ENCODE results near the gene HSPA12A. TPM values are rescaled to one million over a fixed set of nuclear protein-coding genes. Genes with fewer than 3 reads are reported as not detected.

The HSPA12A gene
- total RNA-seq, 2 experiments from 2014 or later, result 0.49 TPM; not detected in 1

DNA sequence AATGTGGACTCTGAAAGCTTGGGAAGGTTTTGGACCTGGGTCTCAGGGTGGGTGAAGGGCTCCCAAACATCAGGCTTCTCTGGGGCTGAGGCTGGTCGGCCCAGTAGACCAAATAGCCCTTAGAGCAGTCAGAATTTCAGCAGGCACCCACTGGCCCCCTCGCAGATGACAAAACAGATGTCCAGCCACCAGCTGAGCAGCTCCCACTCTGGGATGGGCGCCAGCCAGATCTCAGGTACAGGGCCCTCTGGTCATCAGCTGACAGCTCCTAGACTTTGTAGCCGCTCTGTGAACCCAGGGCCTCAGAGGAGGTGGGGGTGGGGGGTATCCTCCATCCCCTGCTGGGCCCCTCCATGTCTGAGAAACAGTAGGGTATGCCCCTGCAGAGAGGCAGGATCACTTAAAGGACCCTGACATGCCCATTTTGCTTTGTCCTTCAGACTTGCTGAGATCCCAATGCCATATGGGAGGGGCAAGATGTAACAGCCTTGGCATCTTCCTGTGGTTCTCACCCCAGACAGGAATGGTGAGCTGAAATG, 26.5 kb downstream of the HSPA12A start:
- Histone ChIP-seq H3K27me3 (ENCODE audit: control insufficient read depth in 1 of 2, insufficient read depth in 2 of 2, low read length in 2 of 2) (peaks cover 36 to 56% of the 10 kb centered on the region in 2 experiments), H3K4me3 (ENCODE audit: low read length) (no peak overlapping the region), H3K36me3 (ENCODE audit: insufficient read depth, low read length) (no peaks in the 10 kb centered on the region), H3K27ac (ENCODE audit: low read depth in 1 of 2, low read length in 2 of 2) (no peak overlapping the region), H3K4me1 (ENCODE audit: insufficient read depth, low read length) (no peaks in the 10 kb centered on the region), H3K9me3 (ENCODE audit: control insufficient read depth in 1 of 2, insufficient read depth in 1 of 2, low read length in 2 of 2) (peaks cover 0 to 4% of the 10 kb centered on the region in 2 experiments)
- Mint-ChIP-seq H3K27ac (no peak overlapping the region), H3K27me3 (peaks cover 88% of the 10 kb centered on the region), H3K4me1 (ENCODE audit: low read depth) (peaks cover 5% of the 10 kb centered on the region), H3K4me3 (no peak overlapping the region), H3K36me3 (ENCODE audit: low read depth) (no peaks in the 10 kb centered on the region), H3K9me3 (no peaks in the 10 kb centered on the region)
- ChIA-PET POLR2A (no interaction called here), CTCF (no interaction called here)
- ATAC-seq (ENCODE audit: poor library complexity) (no peak), DNase-seq (no peak)
- intact Hi-C loops (cut with DNase I, micrococcal nuclease), result no loop called here
- TF ChIP-seq, protein P1, sequence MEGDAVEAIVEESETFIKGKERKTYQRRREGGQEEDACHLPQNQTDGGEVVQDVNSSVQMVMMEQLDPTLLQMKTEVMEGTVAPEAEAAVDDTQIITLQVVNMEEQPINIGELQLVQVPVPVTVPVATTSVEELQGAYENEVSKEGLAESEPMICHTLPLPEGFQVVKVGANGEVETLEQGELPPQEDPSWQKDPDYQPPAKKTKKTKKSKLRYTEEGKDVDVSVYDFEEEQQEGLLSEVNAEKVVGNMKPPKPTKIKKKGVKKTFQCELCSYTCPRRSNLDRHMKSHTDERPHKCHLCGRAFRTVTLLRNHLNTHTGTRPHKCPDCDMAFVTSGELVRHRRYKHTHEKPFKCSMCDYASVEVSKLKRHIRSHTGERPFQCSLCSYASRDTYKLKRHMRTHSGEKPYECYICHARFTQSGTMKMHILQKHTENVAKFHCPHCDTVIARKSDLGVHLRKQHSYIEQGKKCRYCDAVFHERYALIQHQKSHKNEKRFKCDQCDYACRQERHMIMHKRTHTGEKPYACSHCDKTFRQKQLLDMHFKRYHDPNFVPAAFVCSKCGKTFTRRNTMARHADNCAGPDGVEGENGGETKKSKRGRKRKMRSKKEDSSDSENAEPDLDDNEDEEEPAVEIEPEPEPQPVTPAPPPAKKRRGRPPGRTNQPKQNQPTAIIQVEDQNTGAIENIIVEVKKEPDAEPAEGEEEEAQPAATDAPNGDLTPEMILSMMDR (IDR thresholded peaks at IDR 0.05), result no peak

- POLR2A ChIA-PET, result no interaction called here
- ATAC-seq (ENCODE audit: poor library complexity), result no peak
- no peaks in the 10 kb centered on the region for H3K4me1 ChIP-seq (ENCODE audit: insufficient read depth, low read length)
- CTCF ChIA-PET, result no interaction called here
- no peaks in the 10 kb centered on the region for H3K4me1 Mint-ChIP-seq (ENCODE audit: low read depth)
- H3K27me3 ChIP-seq (ENCODE audit: control insufficient read depth in 1 of 2, insufficient read depth in 2 of 2, low read length in 2 of 2), result peaks cover 35 to 50% of the 10 kb centered on the region in 2 experiments
- H3K4me3 ChIP-seq (ENCODE audit: low read length), result no peak overlapping the region
- H3K9me3 Mint-ChIP-seq, result no peaks in the 10 kb centered on the region
- H3K27ac ChIP-seq (ENCODE audit: low read depth in 1 of 2, low read length in 2 of 2), result no peak overlapping the region
- H3K36me3 Mint-ChIP-seq (ENCODE audit: low read depth), result no peaks in the 10 kb centered on the region
- peaks cover 0 to 4% of the 10 kb centered on the region in 2 experiments for H3K9me3 ChIP-seq (ENCODE audit: control insufficient read depth in 1 of 2, insufficient read depth in 1 of 2, low read length in 2 of 2)
- H3K36me3 ChIP-seq (ENCODE audit: insufficient read depth, low read length), result no peaks in the 10 kb centered on the region
- DNase-seq, result no peak
- no peak overlapping the region for H3K4me3 Mint-ChIP-seq
- intact Hi-C loops (cut with DNase I, micrococcal nuclease), result no loop called here
- TF ChIP-seq, protein P1 (IDR thresholded peaks at IDR 0.05), result no peak
- H3K27me3 Mint-ChIP-seq, result peaks cover 86% of the 10 kb centered on the region
- H3K27ac Mint-ChIP-seq, result no peak overlapping the region
These were observed 27.0 kb downstream of the HSPA12A start for GRCh38 chr10:116715341-116715740.

GRCh38 chr10:116713846-116714245, 28.5 kb downstream of the HSPA12A start:
- DNase-seq (no peak), ATAC-seq (ENCODE audit: poor library complexity) (no peak)
- Mint-ChIP-seq H3K27ac (no peak overlapping the region), H3K4me1 (ENCODE audit: low read depth) (no peaks in the 10 kb centered on the region), H3K9me3 (no peaks in the 10 kb centered on the region), H3K4me3 (no peak overlapping the region), H3K36me3 (ENCODE audit: low read depth) (no peaks in the 10 kb centered on the region), H3K27me3 (peaks cover 81% of the 10 kb centered on the region)
- no peak overlapping the region for H3K4me3 ChIP-seq (ENCODE audit: low read length)
- no peaks in the 10 kb centered on the region for H3K36me3 ChIP-seq (ENCODE audit: insufficient read depth, low read length)
- TF ChIP-seq, protein P1 (IDR thresholded peaks at IDR 0.05), result no peak
- H3K4me1 ChIP-seq (ENCODE audit: insufficient read depth, low read length), result no peaks in the 10 kb centered on the region
- POLR2A ChIA-PET, result no interaction called here
- H3K27me3 ChIP-seq (ENCODE audit: control insufficient read depth in 1 of 2, insufficient read depth in 2 of 2, low read length in 2 of 2), result peaks cover 23 to 38% of the 10 kb centered on the region in 2 experiments
- intact Hi-C loops (cut with DNase I, micrococcal nuclease), result no loop called here
- CTCF ChIA-PET, result no interaction called here
- no peak overlapping the region for H3K27ac ChIP-seq (ENCODE audit: low read depth in 1 of 2, low read length in 2 of 2)
- H3K9me3 ChIP-seq (ENCODE audit: control insufficient read depth in 1 of 2, insufficient read depth in 1 of 2, low read length in 2 of 2), result peaks cover 0 to 4% of the 10 kb centered on the region in 2 experiments

Data from CD4-positive, alpha-beta T cell (primary cell).